T follicular helper cell (primary cell): ENCODE results near the gene C19orf67.
"Not testable (repeated sequence)": the region's sequence is repeated elsewhere in the genome, so short reads cannot be mapped to it uniquely, and the experiment has no call there.

Source experiments
- DNase-seq: peaks from one replicate; pipeline ENCODE4 v3.0.0-alpha.2; 2020; ENCODE audit warnings: low read depth

C19orf67 gene

DNA sequence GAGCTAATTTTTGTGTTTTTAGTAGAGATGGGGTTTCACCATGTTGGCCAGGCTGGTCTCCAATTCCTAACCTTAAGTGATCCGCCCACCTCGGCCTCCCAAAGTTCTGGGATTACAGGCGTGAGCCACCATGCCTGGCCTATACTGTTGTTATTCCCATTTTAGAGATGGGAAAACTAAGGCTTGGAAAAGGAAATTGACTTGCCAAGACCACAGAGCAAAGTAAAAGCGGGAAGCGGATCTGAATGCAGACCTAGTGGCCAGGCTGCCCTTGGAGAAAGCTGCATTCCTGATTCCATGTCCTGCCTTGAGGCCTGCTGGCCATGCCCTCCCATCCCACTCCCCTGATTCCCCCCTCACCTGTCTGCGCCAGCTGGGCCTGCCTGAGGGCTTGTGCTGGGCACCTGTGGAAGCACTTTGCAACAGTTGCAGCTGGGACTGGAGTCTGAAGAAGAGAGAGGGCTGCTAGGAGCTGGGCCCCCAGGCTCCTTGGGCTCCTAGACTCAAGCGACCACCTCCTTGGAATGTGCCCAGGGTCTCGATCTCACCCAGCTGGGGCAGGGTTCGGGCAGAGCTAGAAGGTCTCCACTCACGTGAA, 29.4 kb downstream of the C19orf67 start:
- DNase-seq = no peak

DNA sequence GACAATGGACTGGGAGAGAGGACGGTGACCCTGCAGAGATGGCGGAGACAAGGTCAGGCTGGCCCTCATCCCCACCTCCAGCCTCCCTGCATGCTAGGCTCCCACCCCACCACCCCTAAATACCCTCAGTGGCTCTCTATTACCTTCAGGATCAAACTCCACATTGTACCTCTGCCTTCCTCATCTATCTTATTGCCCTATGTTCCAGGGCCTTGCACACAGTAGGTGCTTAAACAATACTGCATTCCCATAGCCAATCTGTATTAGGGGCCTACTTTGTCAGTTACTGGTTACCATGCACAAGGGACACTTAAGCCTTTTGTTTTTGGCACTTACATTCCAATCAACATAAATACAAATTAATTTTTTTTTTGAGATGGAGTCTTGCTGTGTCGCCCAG, 30.2 kb downstream of the C19orf67 start:
- no peak for DNase-seq

DNA sequence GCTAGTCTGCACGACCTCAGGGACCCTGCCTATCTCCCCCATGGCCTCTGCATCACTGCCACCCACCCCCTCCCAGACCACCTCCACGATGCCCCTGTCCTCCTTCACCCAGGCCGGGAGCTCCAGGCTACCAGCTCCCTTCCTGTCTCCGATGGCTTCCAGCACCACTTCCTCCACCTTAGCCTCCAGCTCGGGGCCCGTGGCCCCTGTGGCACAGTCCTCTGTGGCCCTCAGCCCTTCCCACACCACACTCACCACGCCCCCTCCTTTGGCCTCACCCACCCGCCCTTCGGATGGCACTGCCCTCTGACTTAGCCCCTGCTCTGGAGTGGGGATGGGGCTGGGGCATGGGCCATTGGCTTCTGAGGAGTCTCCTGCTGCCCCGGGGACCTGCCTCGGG, 30.9 kb downstream of the C19orf67 start:
- DNase-seq = no peak

DNA sequence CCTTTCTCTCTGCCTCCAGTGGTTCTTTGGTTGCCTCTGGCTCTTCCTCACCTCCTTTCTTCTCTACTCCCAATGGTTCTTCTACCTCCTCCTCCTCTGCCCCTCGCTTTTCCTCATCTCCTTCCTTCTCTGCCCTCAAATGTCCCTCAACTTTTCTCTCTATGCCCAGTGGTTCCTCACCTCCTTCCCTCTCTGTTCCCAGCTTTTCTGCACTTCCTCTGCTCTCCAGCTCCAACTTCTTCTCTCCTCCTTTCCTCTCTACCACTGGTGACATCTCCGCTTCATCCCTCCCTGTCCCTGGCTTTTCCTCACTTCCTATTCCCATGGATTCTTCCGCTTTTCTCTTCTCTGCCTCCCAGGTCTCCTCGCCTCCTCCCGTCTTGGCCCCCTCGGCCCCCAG, 31.5 kb downstream of the C19orf67 start:
- DNase-seq = no peak

DNA sequence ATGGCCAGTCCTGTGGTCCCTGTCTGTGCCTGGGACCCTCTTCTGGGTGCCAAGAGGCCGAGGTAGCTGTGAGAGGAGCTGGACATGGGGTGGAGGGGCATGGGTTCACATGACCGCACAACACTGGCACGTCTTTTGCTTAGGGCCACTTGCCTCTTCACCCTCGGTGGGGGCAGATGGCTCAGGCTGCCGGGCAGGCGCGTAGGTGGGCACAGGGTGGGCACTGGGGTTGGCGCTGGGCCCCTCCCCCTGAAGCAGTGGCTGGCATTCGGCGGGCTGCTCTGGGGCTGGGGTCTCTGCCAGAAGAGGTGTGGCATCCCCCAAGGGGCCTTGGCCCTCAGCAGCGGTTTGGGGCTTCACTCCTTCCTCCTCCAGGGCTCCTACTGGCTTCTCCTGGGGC, 32.1 kb downstream of the C19orf67 start:
- no peak for DNase-seq

DNA sequence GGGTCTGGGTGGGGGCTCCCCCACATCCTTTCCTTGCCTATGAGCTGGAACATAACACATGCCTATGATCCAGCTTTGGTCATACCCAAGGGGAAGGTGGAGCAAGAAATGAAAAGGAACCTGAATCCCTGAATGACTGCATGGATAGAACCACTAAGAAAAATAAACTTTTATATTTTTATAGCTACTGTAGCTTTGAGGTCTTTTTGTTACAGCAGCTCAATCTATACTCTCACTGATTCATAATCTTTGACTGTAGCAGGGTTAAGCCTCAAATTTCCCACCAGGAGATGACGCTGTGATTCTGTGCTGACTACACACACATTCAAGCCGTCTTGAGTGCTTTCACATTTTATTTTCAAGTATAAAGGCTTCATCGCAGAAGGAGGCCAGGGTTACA, 32.6 kb downstream of the C19orf67 start:
- DNase-seq = no peak

DNA sequence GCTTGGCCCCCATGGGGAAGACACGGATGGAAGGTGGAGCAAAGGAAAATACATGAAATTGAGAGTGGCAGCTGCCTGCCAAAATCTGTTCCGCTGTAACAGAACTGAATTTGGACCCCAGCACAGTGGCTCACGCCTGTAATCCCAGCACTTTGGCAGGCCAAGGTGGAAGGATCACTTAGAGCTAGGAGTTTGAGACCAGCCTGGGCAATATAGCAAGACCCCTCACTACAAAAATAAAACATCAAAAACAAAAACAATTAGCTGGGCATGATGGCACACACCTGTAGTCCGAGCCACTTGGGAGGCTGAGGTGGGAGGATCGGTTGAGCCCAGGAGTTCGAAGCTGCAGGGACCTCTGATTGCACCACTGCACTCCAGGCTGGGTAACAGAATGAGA, 33.1 kb downstream of the C19orf67 start:
- DNase-seq = no peak

DNA sequence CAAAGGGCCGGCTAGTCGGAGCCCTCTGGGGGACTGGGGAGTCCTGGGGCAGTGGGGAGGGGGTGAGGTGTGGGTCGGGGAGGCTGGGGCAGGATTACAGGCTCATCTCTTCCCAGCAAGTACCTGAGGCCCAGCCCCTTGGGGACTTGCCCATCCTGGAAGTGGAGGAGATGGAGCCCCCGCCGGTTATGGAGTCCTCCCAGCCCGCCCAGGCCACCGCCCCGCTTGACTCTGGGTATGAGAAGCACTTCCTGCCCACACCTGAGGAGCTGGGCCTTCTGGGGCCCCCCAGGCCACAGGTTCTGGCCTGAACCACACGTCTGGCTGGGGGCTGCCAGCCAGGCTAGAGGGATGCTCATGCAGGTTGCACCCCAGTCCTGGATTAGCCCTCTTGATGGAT, 33.6 kb downstream of the C19orf67 start:
- no peak for DNase-seq

DNA sequence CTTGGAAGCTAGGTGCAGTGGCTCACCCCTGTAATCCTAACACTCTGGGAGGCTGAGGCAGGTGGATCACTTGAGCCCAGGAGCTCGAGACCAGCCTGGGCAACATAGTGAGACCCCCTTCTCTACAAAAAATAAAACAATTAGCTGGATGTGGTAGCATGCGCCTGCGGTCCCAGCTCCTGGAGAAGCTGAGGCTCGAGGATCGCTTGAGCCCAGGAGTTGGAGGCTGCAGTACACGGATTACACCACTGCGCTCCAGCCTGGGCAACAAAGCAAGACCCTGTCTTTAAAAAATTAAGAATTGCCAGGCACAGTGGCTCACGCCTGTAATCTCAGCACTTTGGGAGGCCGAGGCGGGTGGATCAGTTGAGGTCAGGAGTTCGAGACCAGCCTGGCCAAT, 34.6 kb downstream of the C19orf67 start:
- DNase-seq = not testable (repeated sequence)

DNA sequence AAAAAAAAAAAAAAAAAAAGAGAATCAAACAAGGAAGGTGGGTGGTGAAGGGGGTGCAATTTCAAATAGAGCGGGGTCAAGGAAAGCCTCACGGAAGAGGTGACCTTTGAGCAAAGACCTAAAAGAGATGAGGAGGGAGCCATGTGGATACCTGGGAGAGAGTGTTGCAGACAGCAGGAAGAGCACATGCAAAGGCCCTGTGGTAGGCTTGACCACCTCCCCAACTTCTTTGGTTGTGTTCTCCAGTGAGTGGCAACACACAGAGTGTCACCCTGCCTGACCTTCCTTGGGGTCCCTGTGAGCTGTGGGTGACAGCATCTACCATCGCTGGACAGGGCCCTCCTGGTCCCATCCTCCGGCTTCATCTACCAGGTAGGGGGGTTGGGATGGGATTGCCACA, 35.1 kb downstream of the C19orf67 start:
- DNase-seq = no peak

DNA sequence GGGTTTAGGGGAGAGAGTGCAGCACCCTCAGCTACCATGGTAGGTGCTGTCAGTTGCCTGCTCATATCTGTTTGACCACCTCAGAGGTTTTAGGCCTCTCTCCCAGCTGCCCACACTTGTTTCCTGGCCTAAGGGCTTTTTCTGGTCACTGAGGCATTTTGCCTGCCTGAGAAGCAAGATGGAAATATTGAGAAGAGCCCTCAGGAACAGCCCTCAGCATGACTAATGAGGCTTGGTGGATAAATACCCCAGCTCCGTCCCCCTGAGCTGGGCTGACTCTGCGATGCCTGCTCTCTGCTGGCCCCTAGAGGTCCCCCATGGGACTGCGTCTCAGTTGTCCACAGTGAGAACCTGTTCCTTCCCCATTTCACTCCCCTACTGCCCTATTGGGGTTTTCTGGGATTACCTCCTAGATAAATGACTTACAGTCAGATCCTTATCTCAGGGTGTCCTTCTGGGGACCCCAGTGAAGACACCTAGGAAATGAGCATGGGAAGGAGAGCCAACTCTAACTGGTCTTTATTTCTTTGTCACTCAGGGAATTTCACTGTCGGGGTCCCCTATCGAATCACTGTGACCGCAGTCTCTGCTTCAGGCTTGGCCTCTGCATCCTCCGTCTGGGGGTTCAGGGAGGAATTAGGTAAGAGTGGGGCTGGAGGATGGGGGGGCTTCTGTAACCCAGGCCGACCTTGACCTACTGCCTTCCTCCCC, 37.0 kb downstream of the C19orf67 start:
- DNase-seq = peak; percentile 56

DNA sequence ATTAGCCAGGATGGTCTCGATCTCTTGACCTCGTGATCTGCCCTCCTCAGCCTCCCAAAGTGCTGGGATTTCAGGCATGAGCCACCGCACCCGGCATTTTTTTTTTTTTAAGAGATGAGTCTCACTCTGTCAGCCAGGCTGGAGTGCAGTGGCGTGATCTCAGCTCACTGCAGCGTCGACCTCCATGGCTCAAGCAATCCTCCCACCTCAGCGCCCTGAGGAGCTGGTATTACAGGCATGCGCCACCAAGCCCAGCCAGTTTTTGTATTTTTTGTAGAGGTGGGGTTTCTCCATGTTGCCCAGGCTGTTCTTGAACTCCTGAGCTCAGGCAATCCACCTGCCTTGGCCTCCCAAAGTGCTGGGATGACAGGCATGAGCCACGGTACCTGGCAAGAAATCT, 37.7 kb downstream of the C19orf67 start:
- DNase-seq = not testable (repeated sequence)

DNA sequence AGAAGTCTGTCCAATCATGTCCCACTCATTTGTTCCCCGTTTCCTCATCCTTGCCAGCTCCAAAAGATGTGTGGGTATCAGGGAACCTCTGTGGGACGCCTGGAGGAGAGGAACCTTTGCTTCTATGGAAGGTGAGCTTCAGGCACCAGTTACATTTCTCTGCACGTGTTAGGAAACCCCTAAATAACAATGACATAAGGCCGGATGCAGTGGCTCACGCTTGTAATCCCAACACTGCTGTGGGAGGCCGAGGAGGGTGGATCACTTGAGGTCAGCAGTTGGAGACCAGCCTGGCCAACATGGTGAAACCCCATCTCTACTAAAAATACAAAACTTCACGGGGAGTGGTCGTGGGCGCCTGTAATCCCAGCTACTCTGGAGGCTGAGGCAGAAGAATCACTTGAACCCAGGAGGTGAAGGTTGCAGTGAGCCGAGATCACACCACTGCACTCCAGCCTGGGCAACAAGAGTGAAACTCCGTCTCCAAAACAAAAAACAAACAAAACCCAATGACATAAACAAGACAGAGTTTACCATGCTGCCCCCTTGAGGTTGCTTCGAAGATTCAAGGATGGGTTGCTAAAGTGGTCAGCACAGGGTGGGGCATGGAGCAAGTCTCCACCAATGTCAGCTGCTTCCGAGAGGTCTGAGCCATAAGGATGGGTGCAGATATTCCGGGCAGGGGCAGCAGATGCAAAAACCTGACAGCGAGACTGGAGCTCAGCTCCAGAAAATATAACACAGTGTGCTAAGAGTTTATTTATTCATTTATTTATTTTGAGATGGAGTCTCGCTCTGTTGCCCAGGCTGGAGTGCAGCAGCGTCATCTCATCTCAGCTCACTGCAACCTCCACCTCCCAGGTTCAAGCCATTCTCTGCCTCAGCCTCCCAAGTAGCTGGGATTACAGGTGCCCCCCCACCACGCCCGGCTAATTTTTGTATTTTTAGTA, 42.6 kb downstream of the C19orf67 start:
- DNase-seq = peak; percentile 22

DNA sequence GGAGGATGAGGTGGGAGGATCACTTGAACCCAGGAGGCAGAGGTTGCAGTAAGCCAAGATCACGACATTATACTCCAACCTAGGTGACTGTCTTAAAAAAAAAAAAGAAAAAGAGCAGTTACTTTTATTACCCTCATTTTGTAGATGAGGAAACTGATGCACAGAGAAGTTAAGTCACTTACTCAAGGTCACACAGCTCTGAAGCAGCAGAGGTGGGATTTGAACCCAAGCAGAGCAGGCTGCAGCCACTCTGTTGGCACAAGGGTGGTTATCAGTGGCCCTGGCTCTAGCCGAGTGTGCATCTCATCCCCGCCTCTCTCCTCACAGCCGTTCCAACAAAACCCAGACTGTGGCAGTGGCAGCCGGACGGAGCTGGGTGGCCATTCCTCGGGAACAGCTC, 46.4 kb downstream of the C19orf67 start:
- DNase-seq = no peak

DNA sequence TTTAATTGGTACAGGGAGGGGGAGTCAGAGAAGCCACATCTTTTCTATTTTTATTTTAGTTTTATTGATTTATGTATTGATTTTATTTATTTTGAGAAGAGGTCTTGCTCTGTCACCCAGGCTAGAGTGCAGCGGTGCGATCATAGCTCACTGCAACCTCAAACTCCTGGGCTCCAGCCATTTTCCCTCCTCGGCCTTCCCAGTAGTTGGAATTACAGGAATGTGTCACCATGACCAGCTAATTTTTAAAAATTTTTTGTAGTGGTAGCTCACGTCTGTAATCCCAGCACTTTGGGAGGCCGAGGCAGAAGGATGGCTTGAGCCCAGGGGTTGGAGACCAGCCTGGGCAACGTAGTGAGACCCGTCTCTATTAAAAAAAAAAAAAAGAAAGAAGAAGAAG, 49.9 kb downstream of the C19orf67 start:
- no peak for DNase-seq

DNA sequence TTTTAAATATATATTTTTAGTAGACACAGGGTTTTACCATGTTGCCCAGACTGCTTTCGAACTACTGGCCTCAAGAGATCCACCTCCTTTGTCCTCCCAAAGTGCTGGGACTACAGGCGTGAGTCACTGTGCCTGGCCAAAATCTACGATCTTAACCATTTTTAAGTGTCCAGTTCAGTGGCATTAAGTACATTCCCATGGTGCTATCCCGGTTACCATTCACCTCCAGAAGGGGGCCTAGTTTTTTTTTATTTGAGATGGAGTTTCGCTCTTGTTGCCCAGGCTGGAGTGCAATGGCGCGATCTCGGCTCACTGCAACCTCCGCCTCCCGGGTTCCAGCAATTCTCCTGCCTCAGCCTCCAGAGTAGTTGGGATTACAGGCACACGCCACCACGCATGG, 50.4 kb downstream of the C19orf67 start:
- not testable (repeated sequence) for DNase-seq

DNA sequence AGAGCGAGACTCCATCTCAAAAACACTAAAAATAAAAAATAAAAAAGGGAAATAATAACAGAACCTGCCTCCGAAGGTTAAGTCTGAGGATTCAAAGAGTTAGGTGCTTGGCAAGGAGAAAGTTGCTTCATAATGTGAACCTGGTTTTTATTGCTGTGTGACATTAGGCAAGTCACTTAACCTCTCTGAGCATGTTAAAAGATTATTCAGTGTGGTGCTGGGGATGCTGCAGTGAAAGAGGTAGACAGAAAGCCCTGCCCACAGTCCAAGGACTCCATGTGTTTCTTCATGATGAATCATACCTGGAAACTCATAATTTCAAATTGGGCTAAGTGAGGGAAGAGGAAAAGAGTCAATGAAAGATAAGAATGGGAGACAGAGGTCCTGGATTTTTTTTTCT, 51.6 kb downstream of the C19orf67 start:
- DNase-seq = no peak

DNA sequence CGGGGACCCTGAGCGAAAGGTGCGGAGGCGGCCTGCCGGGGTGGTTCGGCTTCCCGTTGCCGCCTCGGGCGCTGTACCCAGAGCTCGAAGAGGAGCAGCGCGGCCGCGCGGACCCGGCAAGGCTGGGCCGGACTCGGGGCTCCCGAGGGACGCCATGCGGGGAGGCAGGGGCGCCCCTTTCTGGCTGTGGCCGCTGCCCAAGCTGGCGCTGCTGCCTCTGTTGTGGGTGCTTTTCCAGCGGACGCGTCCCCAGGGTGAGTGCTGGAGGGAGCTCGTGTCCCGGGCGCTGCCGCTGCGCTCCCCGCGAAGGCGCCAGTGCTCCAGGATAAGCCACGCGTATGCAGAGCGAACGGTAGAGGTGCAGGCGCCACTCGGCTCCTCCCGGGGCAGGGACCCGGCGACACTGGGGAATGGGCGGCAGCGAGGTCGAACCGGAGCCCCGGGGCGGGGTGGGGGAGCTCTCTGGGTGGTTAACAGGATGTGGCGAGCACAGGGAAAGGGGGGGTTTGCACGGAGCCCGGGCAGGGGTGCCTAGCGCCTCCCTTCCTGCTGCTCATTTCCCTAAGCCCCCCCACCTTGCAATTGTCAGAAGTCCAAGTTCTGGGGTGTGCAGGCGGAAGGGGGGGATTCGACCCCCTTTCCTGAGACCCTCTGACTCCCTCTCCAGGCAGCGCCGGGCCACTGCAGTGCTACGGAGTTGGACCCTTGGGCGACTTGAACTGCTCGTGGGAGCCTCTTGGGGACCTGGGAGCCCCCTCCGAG, 53.7 kb downstream of the C19orf67 start, which contains the start of gene IL27RA:
TSS of gene IL27RA (plus strand) at position 44 of the 762 bp plus-strand sequence. CDS start at position 155, 111 bp downstream.
- DNase-seq = peak; percentile 70
